GM19397 (cell line): Measurements from ENCODE around the gene NAIF1.
"Not testable (repeated sequence)": the region's sequence is repeated elsewhere in the genome, so short reads cannot be mapped to it uniquely, and the experiment has no call there.

Source experiments
- ATAC-seq: cut with Tn5 transposase; IDR thresholded peaks from one replicate; pipeline ENCODE4 v1.9.1; 2021; ENCODE audit warnings: mild to moderate bottlenecking, moderate library complexity; ENCODE audit not compliant: unreplicated experiment

Gene NAIF1

GRCh38 chr9:128062279-128062678, 4.8 kb downstream of the NAIF1 start:
- ATAC-seq: no peak

- ATAC-seq: no peak
Observed at GRCh38 chr9:128061275-128061960, 5.7 kb downstream of the NAIF1 start.

GRCh38 chr9:128059365-128059983, 7.6 kb downstream of the NAIF1 start:
- ATAC-seq: no peak

GRCh38 chr9:128057724-128058409, 9.3 kb downstream of the NAIF1 start:
- no peak for ATAC-seq

GRCh38 chr9:128056887-128057723, 10.0 kb downstream of the NAIF1 start:
- no peak for ATAC-seq

- ATAC-seq: no peak
Observed at GRCh38 chr9:128056086-128056485, 11.0 kb downstream of the NAIF1 start.

GRCh38 chr9:128055344-128056040, 11.6 kb downstream of the NAIF1 start:
- no peak for ATAC-seq

- ATAC-seq: no peak
Observed at GRCh38 chr9:128054087-128054486, 13.0 kb downstream of the NAIF1 start.

- ATAC-seq: no peak
Observed at GRCh38 chr9:128053560-128053959, 13.6 kb downstream of the NAIF1 start.

GRCh38 chr9:128051932-128052709, 15.0 kb downstream of the NAIF1 start:
- ATAC-seq: no peak

GRCh38 chr9:128049843-128050242, 17.3 kb downstream of the NAIF1 start:
- ATAC-seq: no peak

GRCh38 chr9:128048663-128049062, 18.5 kb downstream of the NAIF1 start:
- ATAC-seq: no peak

GRCh38 chr9:128047231-128047630, 19.9 kb downstream of the NAIF1 start:
- ATAC-seq: no peak

- no peak for ATAC-seq
Observed at GRCh38 chr9:128045831-128046230, 21.3 kb downstream of the NAIF1 start.

- not testable (repeated sequence) for ATAC-seq
Observed at GRCh38 chr9:128045409-128045808, 21.7 kb downstream of the NAIF1 start.

- no peak for ATAC-seq
Observed at GRCh38 chr9:128043467-128043868, 23.7 kb downstream of the NAIF1 start.

GRCh38 chr9:128042043-128042442, 25.1 kb downstream of the NAIF1 start:
- ATAC-seq: no peak

- not testable (repeated sequence) for ATAC-seq
Observed at GRCh38 chr9:128040783-128041182, 26.3 kb downstream of the NAIF1 start.

- ATAC-seq: not testable (repeated sequence)
Observed at GRCh38 chr9:128036522-128036921, 30.6 kb downstream of the NAIF1 start.
